HG02623 (cell line): ENCODE results near the gene TMEM163.
"Not testable (repeated sequence)": the region's sequence is repeated elsewhere in the genome, so short reads cannot be mapped to it uniquely, and the experiment has no call there.

Experiments
- ATAC-seq: cut with Tn5 transposase; IDR thresholded peaks from one replicate; pipeline ENCODE4 v1.9.1; 2021; ENCODE audit warnings: moderate library complexity; ENCODE audit not compliant: unreplicated experiment

Gene TMEM163

DNA sequence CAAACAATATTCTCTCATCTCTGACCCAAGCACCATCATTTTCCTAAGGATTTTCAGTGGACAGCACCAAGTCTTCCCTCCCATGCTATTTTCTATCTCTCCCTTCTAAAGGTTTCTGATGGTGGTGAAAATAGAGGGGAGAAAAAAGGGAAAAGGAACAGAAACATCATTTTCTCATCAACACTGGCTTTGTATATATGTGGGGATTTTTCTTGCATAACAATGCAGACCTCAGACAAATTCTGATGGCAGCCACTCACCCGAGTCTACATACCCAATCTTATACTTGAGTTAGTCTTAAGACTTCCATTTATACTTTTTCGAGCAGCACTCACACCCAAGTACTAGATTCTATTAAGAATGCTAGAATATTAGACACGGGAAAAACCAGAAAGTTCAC lies 95.8 kb downstream of the TMEM163 start:
- no peak for ATAC-seq

GRCh38 chr2:134621939-134622705 lies 96.7 kb downstream of the TMEM163 start:
- ATAC-seq, result no peak

DNA sequence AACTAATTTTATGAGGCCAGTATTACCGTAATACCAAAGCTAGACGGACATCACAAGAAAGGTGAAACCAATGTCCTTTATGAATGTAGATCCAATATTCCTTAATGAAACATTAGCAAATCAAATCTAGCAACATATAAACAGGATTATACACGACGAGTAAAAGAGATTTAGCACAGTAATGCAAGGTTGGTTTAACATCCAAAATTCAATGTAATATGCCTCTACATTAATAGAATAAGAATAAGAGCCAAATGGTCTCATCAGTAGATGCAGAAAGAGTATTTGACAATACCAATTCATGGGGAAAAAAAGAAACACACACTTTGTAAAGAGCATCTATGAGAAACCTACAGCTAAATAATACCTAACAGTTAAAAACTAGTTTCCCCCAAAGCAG lies 99.5 kb downstream of the TMEM163 start:
- ATAC-seq, result no peak

DNA sequence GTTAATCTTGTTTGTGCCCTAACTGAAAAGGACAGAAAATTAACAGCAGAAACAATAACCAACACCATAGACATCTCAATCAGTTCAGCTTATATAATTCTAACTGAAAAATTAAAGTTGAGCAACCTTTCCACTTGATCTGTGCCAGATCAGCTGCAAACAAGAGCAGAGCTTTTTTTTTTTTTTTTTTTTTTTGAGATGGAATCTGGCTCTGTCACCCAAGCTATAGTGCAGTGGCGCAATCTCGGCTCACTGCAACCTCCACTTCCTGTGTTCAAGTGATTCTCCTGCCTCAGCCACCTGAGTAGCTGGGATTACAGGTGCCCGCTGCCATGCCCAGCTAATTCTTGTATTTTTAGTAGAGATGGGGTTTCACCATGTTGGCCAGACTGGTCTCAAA lies 103.3 kb downstream of the TMEM163 start:
- ATAC-seq, result not testable (repeated sequence)

DNA sequence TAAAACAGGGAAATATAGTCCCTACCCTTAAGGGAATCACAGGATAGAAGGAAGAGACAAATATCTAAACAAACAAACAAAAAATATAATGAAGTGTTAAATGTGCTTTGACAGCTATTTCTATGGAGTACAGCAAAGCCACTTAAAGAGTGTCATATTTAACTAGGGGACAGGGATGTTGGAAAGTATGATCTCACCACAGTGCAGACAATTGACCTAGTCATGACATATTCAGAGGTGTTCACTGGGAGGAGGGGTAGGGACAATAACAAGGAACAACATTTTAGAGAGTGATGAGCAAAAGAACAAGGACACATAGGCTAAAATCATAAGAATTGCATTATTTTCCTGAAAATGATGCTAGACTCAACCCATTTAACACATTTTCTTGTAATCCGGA lies 107.5 kb downstream of the TMEM163 start:
- no peak for ATAC-seq

DNA sequence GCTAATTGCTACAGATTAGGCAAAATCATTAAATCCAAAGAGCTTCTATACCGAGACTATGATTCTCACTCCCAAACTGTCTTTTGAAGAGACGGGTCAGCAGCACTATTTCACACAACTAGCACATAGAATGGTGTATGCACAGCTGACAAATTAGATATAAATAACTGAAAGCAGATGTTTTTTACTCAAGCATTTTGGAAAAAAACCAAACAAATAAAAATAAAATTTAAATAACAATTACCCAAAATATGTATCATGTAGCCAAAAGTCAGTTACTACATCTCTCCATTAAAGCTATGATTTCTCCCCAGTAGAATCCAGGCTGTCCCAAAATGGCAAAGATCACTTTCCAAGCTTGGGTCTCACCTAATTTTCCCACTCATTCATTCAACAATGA lies 107.9 kb downstream of the TMEM163 start:
- no peak for ATAC-seq

DNA sequence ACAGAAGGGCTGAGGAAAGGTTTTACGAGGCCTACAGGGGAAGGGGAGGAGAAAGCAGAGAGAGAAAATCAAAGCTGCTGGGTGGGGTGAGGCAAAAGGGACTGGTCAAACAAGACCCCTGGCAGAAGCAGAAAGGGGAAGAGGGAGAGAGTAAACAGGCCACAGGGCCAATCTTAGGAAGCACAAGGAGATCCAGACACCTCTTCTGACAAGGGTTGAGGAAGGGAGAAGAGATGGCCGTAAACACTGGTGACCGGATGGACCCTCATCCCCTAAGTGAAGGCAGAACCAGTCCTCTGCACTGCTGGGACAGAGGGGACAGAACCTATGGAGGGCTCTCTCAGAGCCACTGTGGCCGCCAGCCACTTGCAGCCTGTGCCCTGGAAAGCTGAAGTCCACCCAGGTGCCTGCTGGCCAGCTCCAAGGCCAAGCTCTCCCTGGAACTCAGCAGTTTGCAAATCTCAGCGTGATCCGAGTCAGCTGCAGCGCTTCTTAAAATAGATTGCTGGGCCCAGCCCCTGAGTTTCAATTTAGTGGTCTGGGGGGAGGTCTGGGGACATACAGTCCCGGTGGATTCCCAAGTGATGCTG lies 108.8 kb downstream of the TMEM163 start:
- ATAC-seq, result no peak

GRCh38 chr2:134603966-134604365 lies 114.8 kb downstream of the TMEM163 start:
- ATAC-seq, result no peak

- no peak for ATAC-seq
Measured at GRCh38 chr2:134602666-134603065, 116.1 kb downstream of the TMEM163 start.

DNA sequence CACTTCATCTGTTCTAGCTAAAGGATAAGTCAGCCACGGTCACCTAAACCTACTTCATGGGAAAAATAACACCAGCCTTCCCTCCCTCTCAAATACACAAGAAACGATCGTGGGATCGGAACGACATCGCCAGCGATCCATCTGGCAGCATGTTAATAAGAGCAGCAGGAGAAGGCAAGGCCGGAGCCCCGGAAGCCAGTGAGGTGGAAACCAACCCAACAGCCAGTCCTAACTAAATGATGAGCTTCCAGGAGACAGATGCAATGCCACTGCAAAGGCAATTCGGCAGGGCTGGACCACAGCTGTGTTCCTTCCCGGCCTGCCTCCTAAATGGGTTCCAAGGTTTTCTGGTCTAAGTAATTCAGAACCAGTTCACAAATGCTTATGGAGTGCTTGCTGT lies 117.5 kb downstream of the TMEM163 start:
- no peak for ATAC-seq

DNA sequence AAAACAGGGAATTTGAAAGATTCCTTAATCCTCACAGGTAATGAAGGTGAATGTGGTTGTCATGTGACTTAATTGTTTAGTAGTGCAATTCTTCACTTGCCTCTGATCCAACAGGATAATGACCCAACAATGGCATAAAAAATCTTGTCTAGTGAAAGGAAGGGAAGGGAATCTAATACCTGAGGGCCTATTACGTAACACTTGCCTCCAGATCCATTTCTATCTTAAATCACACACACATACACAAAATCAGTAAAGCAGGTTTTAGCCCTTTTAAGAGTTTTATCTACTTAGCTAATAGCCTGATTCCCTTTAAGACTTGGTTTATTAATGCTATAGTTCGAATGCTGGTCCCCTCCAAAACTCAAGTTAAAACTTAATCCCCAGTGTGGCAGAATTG lies 118.6 kb downstream of the TMEM163 start:
- no peak for ATAC-seq

- ATAC-seq, result no peak
Measured at GRCh38 chr2:134599236-134599635, 119.6 kb downstream of the TMEM163 start.

DNA sequence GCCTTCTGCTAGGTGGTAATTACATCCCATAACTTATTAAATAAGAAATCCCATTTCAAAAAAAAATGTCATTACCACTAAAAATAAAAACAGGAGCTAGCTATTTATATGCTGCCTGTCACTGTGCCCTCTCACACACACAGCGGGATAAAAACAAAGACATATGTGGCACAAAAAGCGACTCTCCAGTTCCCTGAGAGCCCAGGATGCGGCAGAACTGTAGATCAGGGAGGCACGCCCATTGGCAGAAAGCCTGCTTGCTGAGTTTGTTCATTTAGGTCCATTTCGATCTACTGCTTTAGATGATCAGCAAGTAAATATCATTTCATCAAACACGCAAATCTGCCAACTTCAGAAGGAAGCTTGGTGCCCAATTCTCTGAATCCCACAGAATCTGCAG lies 124.4 kb downstream of the TMEM163 start:
- ATAC-seq, result no peak

GRCh38 chr2:134593519-134593918 lies 125.3 kb downstream of the TMEM163 start:
- ATAC-seq, result no peak

- no peak for ATAC-seq
Measured at GRCh38 chr2:134592377-134592776, 126.4 kb downstream of the TMEM163 start.

- ATAC-seq, result no peak
Measured at GRCh38 chr2:134591526-134591925, 127.3 kb downstream of the TMEM163 start.

DNA sequence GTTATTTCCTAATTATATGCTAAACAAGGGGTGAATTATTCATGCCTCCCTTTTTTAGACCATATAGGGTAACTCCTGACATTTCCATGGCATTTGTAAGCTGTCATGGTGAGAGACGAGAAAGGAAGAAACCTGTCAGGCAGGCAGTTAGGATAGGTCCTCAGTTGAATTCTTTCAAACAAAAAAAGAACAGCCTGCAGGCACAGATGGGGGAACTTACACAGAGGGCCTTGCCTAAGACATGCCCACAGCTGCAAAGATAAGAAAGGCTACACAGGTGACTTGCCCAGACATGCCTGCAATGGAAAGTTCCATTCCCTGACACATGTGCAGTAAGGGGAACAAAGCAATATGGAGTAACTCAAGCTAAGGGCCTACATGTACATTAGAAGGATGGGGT lies 128.1 kb downstream of the TMEM163 start:
- ATAC-seq, result no peak

GRCh38 chr2:134589171-134590083 lies 129.4 kb downstream of the TMEM163 start:
- ATAC-seq, result not testable (repeated sequence)

DNA sequence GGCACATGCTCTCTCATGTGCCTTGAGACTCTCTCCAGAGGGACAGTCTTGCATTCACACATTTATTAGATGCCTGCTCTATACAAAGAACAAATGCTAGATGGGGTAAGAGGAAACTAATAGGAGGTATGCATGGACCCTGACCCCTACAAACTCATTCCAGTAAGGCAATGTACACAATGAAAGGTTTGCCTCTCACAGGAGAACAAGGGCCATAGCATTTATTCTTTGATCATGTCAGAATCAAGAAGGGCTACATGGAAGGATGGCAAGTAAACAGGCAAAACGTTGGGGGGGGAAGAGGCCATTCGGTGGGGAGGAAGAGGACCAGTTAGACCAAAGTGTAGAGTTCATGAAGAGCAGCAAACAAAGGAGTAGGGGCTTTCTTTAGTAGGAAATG lies 130.2 kb downstream of the TMEM163 start:
- no peak for ATAC-seq

GRCh38 chr2:134586326-134586965 lies 132.4 kb downstream of the TMEM163 start:
- no peak for ATAC-seq

DNA sequence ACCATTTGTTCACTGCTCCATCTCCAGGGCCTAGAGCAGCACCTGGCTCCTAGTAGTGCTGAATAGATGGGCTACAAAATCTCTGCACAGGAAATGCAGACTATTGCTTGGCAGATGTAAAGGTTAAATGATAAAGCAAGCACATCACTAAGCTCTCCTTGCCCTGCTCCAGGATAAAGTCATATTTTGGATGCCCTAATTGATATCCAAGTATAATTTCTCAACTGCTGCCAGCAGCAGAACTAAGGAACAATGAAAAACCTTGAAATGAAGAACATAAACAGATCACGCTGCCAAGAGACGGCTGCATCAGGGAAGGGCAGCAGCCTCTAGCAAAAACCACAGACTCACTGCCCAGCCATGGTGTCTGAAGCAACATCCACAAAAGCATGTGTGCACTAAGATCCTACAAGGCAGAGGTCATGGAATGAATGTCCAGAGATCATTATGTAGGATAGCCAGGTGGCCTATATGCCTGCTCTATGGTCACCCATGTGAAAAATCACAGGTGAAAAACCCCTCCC lies 134.7 kb downstream of the TMEM163 start:
- no peak for ATAC-seq
